MV-4-11 (cell line): Measurements from ENCODE around the gene KCNJ12.
"Not testable (repeated sequence)": the region's sequence is repeated elsewhere in the genome, so short reads cannot be mapped to it uniquely, and the experiment has no call there.

Experiments
- DNase-seq: peaks from one replicate; lab custom pipeline; 2025; lab: John Stamatoyannopoulos, UW

The KCNJ12 gene

DNA sequence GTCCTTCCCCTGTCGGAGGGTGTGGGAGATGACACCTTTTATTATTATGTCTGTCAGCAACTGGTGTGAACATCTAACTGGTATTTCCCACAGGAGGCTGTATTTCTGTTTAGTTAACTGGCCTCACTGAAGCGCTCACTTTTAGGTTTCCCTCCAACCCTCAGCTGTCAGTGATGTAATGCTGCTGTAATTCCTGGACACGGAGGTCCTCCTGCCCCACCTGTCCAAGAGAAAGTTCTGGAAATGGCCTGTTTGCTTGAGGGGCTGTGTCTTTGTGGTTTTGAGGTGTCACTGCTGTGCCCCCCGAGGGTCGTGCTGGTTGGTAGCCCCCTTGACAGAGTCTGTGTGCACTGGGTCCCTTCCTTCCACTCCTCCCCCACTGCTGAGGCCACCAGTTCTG is 11.5 kb downstream of the KCNJ12 start:
- DNase-seq = no peak

DNA sequence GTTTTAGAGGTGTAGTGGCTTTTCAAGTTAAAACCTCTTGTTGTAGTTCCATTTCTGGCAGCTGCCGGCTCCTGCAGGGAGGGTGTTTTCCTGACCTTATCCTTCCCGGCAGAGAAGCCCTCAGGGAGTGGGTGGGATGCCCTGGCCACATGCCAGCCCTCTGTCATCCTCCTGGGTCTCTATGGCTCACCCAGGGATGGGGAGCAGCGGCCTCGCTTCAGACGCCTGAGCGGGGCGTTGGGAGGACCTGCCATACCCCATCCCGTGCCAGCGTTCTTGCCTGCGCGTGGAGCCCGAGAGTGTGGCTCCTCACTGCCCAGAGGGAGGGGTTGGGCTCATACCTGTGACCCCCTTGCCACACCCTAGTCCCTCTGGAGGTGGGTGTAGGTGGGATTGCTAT is 11.9 kb downstream of the KCNJ12 start:
- no peak for DNase-seq

DNA sequence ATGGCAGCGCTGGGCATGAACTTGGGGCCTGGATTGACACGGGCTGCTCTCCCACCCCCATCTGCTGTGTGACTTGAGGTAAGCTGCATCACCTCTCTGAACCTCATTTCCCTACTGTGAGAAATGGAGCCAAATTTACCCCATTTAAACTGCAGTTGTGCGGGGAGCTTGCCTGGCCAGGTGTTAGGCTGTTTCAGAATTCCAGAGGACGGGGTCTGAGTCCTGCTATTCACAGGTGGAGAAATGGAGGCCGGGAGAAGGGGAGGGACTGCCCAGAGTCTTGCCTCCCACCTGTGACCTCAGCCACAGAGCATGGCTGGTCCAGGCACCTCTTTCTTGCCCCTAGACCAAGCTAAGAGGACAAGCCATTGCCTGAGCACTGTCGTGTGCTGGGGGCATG is 12.8 kb downstream of the KCNJ12 start:
- no peak for DNase-seq

DNA sequence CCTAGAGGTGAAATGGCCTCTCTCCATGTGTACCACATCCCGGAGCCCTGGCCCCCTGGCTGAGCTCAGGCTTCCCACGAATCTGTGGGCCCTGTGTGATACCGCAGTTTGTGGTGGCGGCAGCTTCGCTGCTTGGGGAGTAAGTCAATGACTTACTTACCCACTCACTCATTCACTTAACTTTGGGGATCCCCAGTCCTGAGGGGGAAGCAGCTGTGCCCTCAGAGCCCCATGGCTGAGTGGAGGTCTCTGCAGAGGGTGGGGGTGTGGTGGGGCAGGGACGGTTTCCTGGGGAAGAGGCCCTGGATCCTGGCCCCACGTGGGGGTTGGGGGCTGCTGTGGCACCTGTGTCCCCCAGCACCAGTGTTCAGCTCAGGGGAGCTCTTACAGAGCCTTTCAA is 13.2 kb downstream of the KCNJ12 start:
- no peak for DNase-seq

DNA sequence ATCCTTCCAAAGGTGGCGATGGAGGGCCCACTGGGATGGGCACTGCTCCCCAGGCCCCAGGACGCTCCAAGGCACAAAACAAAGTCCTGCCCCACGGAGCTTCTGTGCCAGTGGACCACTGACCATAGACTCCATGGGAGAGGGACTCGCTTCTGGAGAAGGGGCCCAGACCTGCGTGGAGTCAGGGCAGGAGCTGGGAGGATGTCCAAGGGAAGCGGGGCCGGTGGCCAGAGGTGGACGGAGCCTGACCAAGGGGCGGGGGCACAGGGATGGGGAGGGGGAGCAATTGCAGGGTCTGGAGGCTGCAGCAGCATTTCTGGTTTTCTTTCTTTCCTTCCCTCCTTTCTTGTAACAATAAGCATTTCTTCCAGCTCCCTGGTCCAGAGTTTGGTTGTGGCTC is 14.1 kb downstream of the KCNJ12 start:
- no peak for DNase-seq

DNA sequence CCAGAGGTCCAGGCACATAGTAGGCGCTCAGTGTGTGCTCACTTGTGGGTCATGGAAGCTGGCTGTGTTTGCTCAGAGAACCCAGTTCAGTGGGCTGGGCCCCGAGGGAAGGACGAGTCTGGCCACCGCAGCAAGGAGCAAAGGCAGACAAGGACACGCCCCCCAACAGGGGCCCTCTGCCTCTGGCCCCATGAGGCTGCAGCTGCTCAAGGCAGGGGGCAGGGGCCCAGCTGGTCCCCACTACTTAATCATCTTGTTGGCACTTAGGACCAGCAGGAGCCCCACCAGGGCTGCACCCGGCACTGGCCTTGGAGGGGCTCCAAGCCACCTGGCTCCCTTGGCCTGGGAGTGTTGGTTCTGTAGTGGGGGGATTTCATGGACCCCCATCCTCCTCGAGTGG is 16.1 kb downstream of the KCNJ12 start:
- no peak for DNase-seq

DNA sequence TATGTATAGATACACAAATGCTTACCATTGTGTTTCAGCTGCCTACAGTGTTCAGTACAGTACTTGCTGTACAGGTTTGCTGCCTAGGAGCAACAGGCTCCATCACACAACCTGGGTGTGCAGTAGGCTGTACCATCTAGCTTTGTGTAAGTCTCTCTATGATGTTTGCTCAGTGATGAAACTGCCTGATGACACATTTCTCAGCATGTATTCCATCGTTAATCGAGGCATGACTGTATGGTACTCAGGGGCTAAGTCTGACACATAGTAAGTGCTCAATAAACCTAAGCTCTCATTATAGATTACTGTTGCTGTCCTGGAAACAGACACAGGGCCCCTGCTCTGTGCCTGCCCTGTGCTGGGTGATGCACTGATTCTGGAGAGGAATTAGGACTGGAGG is 18.1 kb downstream of the KCNJ12 start:
- no peak for DNase-seq

DNA sequence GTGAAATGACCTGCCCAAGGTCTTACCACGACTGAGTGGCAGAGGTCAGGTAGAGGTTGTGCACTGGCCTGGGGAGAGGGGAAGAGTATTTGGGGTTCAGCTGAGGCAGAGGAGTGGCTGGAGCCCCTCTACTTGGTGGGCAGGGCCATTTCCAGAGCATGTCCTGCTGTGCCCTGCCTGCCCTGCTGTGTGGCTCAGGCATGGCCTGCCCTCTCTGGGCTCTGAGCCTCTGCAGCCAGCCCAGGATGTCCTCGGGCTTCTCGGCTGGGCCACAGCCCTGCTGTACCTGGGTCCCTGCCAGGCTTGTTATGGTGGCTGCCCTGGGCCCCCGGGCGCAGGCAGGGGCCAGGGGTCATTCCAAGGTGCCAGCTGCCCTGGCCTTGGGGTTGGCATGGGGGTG is 19.6 kb downstream of the KCNJ12 start:
- DNase-seq = no peak

DNA sequence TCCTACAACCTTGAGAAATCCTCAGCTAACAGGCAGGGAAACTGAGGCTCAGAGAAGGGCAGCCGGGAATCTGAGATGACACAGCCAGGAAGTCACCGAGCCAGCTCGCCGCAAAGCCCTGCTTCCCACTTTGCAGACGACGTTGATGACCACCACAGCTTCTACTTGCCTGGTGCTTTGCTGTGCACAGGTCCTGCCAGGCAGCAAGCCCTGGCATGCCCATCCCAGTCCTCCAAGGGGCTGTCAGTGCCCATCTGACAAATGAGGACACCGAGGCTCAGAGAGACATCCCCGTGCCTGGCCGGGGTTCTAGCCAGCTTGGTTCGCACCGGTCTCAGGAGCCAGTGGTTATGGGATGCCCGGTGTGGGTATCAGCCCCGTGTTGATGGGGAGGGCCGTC is 20.1 kb downstream of the KCNJ12 start:
- DNase-seq = no peak

DNA sequence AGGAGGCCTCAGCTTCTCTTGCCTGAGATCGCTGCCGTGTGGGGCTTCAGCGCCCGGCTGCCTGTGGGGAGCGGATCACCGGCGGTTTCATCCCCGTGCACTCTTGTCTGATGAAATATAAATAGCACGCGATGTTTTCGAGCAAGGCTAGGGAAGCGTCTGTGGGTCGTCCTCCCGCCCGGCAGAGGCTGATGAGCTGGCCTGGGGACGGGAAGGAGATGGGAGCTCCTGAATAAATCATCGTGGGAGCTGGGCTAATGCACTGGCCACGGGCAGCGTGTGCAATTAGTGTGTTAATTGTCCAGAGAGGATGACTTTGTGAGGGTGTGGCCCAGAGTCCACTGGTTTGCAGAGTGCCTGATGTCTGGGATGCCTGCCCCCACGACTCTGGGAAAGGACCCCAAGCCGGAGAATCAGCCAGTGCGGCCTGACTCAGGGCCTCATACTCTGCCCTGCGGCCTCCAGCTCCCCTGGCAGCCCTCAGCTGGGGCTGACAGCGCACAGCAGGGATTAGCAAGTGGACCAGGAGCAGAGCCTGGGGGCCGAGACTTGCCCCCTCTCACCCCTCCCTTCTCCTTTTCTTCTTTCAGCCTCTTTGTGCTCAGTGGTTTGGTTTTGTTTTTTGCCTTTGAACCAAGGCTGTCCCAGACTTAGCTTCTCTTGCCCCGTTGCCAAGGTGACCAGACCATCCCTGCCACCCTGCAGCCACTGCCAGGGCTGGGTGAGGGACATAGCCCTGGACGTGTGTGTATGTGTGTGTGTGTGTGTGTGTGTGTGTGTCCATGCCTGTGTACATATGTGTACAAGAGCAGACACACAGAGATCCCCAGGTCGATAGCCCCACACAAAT is 21.4 kb downstream of the KCNJ12 start:
- no peak for DNase-seq

DNA sequence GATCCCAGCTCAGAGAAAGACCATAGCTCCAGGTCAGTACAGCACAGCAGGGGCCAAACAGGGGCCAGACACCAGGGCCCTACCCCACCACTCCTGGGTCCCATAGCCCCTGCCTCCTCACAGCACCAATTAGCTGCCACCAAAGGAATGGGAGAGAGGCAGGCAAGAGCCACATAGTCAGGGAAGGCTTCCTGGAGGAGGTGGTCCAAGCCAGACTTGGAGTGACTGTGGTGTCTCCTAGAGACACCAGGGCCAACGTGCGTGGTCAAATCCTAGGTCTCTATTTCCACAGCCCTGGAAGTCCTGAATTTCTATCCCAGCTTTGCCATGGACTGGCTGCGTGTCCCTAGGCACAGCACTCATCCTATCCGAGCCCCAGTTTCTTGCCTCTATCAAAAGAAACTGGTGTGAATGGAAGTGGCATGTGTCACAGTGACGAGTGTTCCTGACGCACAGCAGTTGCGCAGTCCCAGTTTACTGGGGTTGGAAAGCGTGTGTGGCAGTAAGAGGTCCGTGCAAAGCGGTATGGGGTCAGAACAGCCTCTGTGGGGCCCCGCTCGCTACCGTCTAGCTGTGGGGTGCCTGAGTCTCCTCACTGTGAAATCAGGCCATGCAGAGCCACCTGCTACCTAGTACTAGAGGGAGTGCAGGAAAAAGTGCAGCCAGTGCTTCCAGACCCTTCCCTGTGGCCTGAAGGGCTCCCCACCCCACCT is 23.5 kb downstream of the KCNJ12 start:
- no peak for DNase-seq

DNA sequence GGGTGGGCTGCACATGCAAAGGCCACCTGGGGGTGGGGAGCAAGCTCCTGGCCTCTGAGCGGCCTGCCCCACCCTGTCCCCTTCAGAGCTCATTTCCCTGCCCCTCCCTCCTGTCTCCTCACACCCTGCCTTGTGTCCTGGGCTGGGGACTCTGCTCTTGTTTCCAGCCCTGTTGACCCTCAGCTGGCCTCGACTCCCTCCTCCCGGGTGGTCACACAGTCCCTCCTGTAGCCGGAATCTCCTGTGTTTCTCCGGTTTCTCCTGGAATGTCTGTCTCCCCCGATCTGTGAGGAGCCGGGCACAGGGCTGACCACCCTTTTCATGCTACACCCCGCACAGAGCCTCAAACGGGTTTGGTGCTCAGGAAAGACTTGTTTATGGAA is 24.0 kb downstream of the KCNJ12 start:
- DNase-seq = not testable (repeated sequence)

DNA sequence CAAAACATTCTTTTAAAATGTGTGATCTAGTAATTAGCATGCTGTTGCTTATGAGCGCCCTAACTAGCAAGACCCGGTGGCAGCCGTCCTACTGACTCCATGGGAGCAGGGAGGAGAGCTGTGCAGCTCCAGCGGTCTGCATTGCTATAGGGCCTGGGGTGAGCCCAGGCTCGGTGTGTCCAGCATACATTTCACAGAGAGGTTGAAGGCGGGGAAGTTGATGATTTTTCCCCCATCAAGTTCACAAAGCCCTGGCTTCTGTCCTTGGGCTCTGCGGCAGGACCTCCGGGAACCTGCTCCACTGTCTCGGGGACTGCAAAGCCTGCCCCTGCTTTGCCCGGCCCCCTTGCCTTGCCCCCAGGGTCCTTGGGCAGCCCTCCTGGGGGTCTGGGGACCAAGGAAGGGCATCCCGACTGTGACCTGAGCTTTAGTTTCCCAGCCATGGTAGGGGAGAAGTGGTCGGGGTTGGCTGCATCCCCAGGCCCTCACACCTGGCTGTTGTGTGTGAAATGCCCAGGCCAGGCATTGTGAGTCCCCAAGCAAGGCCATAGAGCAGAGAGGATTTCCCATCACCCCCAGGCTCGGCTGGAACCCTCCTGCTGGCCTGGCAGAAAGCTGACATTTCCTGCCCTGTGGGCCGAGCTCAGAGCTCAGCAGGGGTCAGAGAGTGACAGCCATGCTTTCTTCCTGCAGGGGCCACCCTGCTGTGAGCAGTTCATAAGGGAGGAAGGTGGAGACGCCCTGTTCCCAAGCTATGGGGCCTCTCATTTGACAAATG is 24.8 kb downstream of the KCNJ12 start:
- no peak for DNase-seq

DNA sequence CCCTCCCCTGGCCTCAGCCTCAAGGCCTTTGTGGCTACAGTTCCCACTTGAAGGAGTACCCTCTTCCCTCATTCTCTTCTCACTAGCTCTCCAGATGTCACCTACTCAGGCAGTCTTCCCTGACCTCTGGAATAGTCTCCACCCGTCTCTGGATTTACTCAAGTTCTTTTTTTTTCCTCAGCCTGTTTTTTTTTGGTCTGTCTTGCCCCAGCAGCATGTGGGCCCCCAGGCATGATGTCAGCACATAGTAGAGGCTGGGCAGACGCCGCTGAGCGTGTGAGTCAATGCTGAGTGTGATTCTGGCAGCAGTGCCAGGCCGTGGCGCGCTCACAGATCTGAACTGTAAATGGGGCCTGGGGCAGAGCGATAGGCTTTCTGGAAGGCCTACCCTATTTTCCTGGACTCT is 26.0 kb downstream of the KCNJ12 start:
- peak; percentile 28 for DNase-seq

DNA sequence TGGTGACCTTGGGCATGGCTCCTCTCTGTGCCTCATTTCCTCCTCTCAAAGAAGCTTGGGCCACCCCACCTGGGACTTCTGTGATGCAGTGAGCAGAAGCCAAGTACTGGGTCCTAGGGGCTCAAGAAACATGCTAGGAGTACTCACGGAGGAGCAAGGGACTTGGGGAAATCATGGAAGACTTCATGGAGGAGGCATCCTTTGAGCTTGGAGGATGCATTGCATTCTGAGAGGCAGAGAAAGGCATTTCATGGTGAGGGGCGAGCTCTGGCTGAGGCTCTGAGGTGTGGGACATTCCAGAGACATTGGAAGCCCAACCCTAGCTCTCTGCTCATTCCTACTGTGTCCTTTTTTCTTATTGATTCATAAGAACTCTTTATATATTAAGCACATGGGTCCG is 26.8 kb downstream of the KCNJ12 start:
- not testable (repeated sequence) for DNase-seq

DNA sequence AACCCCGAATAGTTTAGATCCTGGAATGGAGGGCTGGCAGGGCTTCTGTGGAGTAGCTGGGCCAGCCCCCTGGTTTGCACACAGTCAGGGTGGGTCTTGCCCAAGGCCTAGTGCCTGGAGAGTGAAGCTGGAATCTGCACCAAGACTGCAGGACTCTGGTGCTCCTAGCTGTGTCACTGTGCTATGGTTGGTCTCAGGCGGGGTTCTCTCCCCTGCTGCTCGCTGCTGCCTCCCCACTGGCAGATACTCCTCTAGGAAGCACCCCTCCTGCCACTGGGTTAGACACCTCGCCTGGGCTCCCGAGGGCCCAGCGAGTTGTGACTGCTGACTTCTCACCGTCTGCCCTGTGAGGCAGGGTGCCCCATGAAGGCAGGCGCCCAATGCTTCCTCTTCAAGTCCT is 27.9 kb downstream of the KCNJ12 start:
- DNase-seq = not testable (repeated sequence)

DNA sequence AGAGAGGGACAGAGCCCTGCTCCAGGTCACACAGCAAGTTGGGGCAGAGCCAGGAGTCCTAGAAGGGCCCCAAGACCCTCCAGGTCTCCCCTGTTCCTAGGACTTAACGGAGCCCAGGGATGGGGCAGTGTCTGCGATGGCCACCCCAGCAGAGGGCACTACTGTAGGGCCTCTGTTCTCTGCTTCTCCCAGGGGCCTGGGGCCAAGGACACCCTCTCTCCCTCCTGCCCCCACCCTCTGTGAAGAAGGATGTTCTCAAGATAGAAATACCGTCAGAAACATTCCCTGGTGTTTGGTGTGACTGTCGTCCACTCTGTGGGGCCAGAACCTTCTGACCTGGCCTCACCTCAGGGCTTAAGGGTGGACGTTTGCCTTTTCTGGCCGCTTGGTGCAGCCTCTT is 28.4 kb downstream of the KCNJ12 start:
- not testable (repeated sequence) for DNase-seq

DNA sequence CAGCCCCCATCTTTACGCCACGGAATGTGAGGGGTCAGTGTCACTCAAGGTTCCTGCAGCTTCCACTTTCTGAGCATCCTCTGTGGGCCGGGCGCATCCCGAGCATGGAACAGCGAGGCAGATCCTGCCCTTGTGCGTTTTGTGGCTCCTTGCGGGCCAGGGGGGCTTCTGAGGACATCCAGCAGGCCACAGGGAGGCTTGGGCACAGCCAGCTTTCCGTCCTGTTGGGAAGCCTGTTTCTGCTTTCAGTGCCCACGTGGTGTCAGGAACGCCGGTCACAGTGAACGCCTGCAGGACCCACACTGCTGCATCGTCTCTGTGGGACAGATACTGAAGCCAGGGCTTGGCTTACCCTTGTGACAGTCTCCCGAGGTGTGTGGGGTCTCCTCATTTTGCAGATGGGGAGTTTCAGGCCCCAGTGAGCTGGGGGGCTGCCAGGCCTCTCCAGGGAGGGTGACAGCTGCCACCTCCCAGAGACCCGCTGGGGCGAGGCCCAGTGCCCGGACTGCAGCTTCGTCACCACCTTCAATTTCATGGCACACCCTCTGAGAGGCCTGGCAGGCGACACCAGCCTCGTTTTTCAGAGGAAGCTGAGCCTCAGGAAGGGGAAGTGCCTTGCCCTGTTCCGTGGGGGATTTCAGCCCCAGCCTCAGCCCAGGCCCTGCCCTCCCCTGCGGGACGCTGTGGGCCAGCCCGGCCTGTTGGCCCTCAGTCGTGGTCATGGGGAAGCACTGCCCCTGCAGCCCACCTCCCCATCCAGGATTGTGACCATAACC is 29.0 kb downstream of the KCNJ12 start:
- DNase-seq = peak; percentile 13

DNA sequence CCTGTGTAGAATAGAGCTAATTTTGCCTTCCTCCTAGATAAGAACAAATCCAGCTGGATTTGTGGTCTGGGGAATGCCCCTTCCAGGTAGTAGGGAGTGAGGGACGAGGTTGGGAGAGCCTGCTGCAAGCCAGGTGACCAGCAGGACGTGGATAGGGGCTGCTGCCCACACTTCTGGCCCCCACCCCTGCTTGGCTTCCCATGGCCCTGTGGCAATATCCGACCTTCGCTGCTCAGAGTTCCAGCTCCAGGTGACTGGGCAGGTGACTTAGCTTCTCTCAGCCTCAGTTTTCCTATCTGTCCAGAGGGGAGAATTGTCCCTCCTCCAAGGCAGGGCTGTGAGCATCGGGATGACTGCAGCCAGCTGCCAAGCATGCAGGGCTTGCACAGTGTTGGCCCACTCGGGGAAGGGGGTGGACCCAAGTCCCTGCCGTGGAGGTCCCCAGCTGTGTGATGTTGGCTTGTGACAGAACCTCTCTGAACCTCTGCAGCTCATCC is 29.8 kb downstream of the KCNJ12 start:
- not testable (repeated sequence) for DNase-seq

DNA sequence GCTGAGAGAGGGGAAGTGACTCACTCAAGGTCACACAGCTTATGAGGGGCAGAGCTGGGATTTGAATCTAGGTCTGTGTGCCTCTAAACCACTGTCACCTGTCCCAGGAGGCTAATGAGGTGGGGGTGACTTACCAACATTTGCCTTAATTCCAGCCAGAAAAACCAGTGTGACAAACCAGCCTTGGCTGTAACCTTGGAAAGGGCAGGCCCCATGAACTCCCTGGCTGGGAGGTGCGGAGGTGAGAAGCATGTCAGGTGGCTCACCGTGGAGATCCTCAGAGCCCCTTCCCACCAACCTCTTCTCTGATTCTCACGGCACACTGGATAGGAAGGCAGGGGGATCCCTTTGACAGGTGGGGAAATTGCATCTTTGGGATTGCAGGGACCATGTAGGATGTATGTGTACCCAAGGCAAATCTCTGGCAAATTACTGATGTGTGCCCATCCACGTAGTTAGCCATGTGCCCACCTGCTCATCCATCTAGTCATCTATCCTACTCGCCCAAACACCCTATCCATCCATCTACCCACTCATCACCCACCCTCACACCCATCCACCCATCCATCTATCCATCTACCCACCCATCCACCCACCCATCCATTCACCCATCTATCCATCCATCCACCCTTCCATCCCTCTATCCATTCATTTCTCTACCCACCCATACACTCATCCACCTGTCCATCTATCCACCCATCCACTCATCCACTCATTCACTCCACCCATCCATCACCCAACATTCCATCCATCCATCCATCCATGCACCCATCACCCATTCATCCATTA is 30.7 kb downstream of the KCNJ12 start:
- not testable (repeated sequence) for DNase-seq

DNA sequence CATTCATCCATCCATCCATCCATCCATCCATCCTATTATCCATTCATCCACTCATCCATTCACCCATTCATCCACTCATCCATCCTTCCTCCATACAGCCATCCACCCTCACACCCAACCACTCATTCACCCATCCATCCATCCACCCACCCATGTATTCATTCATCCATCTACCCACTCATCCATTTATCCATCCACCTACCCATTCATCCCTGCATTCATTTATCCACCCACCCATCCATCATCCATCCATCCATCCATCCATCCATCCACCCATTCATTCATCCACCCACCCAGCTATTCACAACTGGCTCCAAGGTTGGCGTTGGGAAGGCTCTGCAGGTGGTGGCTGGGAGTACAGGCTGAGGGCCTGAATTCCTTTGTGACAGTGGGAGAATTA is 31.6 kb downstream of the KCNJ12 start:
- not testable (repeated sequence) for DNase-seq
